Motor neuron (in vitro differentiated cells): ENCODE data around the gene LRMDA. TPM values are rescaled to one million over a fixed set of nuclear protein-coding genes. Genes with fewer than 3 reads are reported as not detected.
"Not testable (repeated sequence)": the region's sequence is repeated elsewhere in the genome, so short reads cannot be mapped to it uniquely, and the experiment has no call there.

ENCODE experiments used
- ATAC-seq, 8 experiments: fragments of 200-7000 bp; cut with Tn5 transposase; replicated peaks in 6 of 8; 2 replicates each; pipeline ENCODE4 v1.8.0; 2021; ENCODE audit warnings: mild to moderate bottlenecking in 8 of 8, moderate library complexity in 8 of 8
- H3K27ac ChIP-seq, 2 donors: fragments of 250-450 bp; sonication (Bioruptor Pico); 2 replicates each; pipeline ENCODE4 v1.9.0; 2021; ENCODE audit warnings: antibody characterized with exemption in 2 of 2, mild to moderate bottlenecking in 2 of 2, moderate library complexity in 1 of 2
- H3K4me1 ChIP-seq, 2 donors: fragments of 250-450 bp; sonication (Bioruptor Pico); replicated peaks in 1 of 2; 2 replicates each; pipeline ENCODE4 v1.6.1; 2021; ENCODE audit warnings: antibody characterized with exemption in 2 of 2, mild to moderate bottlenecking in 2 of 2, moderate library complexity in 1 of 2
- H3K4me3 ChIP-seq, 5 donors: fragments of 250-450 bp; sonication (Bioruptor Pico); 2 replicates each; pipeline ENCODE4 v1.9.0; 2021; ENCODE audit warnings: antibody characterized with exemption in 5 of 5, mild to moderate bottlenecking in 5 of 5, moderate library complexity in 4 of 5
- WGBS, 10 experiments: fragments of 450-650 bp; shearing (Covaris generic); methylation state at CpG; one replicate each; pipeline ENCODE4 v1.0.0; 2022; 5-methylcytosine and 5-hydroxymethylcytosine counted together
- in situ Hi-C, 9 experiments: fragments of 400-800 bp; cut with MboI; loops; one replicate each; pipeline ENCODE4 v1.15.0; 2021; ENCODE audit warnings: low sequenced_read_pairs in 9 of 9, low pct_unique_long_range_greater_than_20kb in 2 of 9; ENCODE audit not compliant: unreplicated experiment in 9 of 9
- total RNA-seq, 8 experiments: library from RNA; unstranded; fragments of 300-600 nt; gene quantifications; 2 replicates each; pipeline versions ENCODE4 v1.2.3 to v1.2.4, GENCODE V29; 2022

The LRMDA gene
- total RNA-seq, 8 experiments from 2014 or later, result 0.85 to 5.4 (median 2.2) TPM; not detected in 1

DNA sequence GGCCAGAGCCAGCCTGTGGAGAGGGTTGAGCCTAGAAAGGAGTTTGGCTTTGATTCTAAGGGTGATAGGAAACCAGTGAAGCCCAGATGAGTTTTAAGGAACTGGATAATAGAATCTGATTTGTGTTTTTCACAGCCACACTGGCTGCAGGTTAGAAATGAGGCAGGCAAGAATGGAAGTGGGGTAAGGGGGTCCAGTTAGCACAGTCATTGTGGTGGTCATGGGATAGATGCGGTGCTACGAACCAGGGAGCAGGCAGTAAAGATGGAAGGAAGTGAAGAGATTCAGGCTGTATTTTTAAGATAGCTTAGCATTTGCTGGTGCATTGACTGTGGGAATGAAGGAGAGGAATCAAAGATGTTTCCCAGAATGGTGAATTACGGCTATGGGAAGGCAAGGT is 322.2 kb downstream of the LRMDA start:
- in situ Hi-C loops, result no loop called here
- Histone ChIP-seq H3K4me3 (no peak overlapping the region), H3K27ac (no peak overlapping the region), H3K4me1 (peaks cover 0 to 2% of the 10 kb centered on the region in 2 donors)
- 57 to 100% (median 95%) methylated on average over 1 to 3 of the region's 3 CpGs; no CpG with 5 or more reads in 1 of the 10 experiments for WGBS, 10 experiments
- no peak for ATAC-seq

DNA sequence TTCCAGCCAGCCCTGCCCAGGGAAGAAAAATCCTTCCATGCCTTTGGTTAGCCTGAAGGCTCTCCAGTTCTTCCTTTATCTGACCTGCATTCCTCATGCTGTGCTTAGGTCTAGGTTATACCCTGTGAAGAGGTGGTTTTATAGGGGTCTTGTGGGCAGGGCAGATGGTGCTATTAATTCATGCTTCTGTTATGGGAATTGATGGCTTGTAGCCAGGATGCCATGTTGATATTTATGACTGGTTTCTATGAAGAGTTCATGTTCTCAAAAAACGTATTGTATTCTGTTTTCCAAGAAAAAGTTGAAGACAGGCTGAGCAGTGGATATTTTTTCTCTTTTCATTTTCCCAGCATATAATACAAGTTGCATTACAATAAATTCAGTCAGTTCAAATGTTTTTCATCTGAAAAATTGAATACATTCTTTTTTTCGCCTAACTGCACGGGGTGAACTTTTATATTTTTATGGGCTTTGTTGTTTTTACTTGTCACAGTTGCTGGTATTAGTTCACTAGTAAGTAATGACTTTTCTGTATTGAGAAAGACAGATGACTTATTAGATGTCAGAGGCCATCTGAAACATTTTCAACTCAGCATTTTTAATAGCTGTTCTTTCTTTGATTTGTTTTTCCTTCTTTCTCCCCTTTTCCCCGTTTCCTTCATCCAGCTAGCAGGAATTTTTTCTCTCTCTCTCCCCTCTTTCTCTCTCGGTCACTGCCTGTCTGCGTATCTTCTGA is 322.8 kb downstream of the LRMDA start:
- Histone ChIP-seq H3K4me1 (peaks cover 2 to 5% of the 10 kb centered on the region in 2 donors), H3K27ac (no peak overlapping the region), H3K4me3 (no peak overlapping the region)
- in situ Hi-C loops, result no loop called here
- peak in 1 of 8 experiments; percentile 48 for ATAC-seq
- 17 to 85% (median 70%) methylated on average over 4 to 6 of the region's 6 CpGs; no CpG with 5 or more reads in 1 of the 10 experiments for WGBS, 10 experiments

DNA sequence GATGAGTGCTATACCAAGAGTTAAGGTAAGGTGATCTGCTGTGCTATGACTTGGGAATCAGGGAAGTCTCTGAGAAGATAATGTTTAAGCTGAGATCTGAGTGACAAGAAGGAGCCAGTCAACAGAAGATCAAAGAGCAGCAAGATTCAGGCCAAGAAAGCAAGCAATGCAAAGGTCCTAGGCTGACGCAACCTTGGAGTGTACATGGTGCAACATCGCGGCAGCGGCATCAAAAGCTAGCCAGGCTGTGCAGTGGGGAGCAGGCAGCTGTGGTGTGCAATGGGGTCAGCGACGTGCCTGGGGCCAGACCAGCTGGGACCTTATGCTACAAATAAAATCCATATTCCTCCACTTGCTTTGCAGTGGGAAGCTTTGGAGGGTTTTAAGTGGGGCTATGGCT is 324.1 kb downstream of the LRMDA start:
- in situ Hi-C loops, result no loop called here
- ATAC-seq, result no peak
- WGBS, 10 experiments, result 90 to 100% methylated on average over 2 to 3 of the region's 6 CpGs; no CpG with 5 or more reads in 8 of the 10 experiments

DNA sequence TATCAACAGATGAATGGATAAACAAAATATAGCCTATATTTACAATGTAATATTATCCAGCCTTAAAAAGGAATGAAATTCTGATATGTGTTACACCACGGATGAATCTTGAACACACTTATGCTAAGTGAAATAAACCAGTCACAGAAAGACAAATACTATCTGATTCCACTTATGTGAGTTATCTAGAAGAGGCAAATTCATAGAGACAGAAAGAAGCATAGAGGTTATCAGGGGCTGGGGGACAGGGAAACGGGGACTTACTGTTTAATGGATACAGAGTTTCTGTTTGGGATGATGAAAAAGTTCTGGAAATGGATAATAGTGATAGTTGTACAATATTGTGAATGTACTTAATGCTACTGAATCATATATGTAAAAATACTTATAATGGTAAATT is 329.9 kb downstream of the LRMDA start:
- WGBS, 10 experiments, result 21 to 100% (median 80%) methylated on average over 1 to 2 of the region's 2 CpGs; no CpG with 5 or more reads in 1 of the 10 experiments

More for the DNA sequence above, 324.1 kb downstream of the LRMDA start:
- Histone ChIP-seq H3K27ac (no peak overlapping the region), H3K4me3 (no peak overlapping the region), H3K4me1 (peaks cover 7 to 16% of the 10 kb centered on the region in 2 donors)

DNA sequence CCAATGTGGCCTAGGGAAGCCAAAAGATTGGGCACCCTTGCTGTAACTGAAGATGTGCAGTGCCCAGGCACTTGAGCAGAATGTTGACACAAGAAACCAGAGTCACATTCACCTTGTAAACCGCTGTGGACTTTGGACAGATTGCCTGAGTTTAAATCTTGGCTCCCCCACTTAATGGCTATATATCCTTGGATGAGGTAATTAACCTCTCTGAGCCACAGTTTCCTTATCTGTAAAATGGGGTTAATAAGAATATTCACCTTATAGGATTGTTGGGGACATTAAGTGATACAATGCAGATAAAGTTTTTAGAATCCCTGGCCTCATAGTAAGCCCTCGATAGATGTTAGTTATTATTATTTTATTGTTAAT is 331.0 kb downstream of the LRMDA start:
- no peak overlapping the region for H3K27ac ChIP-seq
- WGBS, 10 experiments, result 75 to 100% (median 92%) methylated on average over 1 to 2 of the region's 2 CpGs; no CpG with 5 or more reads in 4 of the 10 experiments
- peaks cover 33 to 47% of the 10 kb centered on the region in 2 donors for H3K4me1 ChIP-seq
- in situ Hi-C loops, result no loop called here
- H3K4me3 ChIP-seq, result no peak overlapping the region
- ATAC-seq, result no peak

More for the DNA sequence above, 329.9 kb downstream of the LRMDA start:
- H3K4me3 ChIP-seq, result no peak overlapping the region
- no peak overlapping the region for H3K27ac ChIP-seq
- no peak for ATAC-seq
- H3K4me1 ChIP-seq, result peaks cover 33 to 47% of the 10 kb centered on the region in 2 donors
- in situ Hi-C loops, result no loop called here

DNA sequence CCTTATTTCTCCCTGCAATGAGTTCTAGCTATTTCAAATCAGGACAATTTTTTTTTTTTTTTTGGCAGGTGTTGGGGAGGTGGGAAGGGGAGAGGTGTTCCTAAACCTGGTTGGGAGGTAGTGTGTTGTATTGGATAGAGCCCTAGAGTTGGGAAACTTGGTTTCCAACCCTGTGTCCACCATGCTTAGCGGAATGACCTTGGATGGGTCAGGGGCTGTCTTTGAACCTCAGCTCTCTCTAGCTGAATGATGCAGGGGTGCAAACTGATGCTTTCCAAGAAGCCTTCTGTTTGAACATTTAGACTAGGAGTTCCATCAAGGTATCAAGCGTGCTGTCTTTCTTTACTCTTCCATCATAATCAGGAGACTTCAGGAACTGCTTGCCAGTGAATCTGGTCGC is 332.2 kb downstream of the LRMDA start:
- 50 to 100% (median 89%) methylated on average over 1 to 3 of the region's 3 CpGs; no CpG with 5 or more reads in 2 of the 10 experiments for WGBS, 10 experiments
- H3K4me3 ChIP-seq, result no peak overlapping the region
- no peak for ATAC-seq
- H3K27ac ChIP-seq, result no peak overlapping the region
- in situ Hi-C loops, result no loop called here
- peaks cover 33 to 47% of the 10 kb centered on the region in 2 donors for H3K4me1 ChIP-seq

DNA sequence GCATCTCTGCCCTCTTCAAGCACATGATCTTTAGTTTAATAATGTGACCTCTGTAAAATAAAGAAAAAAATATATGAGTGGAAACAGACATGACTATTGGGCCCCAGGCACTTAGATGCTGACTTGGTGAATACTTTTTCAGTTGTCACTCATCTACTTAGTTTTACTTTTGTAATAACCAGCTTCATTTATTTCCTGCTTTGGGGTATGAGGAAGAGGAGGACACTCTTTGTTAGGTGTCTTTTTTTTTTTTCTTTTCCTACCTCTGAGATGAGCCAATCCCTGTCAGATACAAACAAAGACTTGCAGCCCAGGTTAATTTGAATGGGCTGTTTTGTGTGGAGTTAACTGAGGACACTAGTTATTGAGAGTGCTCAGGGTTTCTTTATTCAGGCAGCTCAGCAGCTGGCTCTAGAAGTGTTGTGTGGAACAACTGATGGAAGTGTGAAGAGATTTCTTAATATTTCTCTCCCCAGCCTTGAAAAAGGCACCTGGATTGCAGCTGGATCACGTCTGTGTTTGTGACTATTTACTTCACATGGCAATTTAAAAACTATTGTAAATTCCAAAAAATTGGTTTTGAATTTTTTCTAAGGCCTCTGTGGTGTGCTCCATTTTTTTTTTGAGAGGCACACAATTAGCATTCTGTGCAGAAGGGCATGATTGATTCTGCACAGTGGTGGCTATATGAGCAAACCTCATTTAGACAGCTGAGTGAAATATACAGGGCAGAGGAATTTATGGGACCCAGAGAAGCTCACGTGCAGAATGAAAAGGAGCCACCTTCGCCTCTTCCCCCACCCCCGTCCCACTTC is 333.8 kb downstream of the LRMDA start:
- H3K4me3 ChIP-seq, result no peak overlapping the region
- ATAC-seq, result peak in 5 of 8 experiments; percentile 34 to 78 (median 75)
- 0 to 73% (median 33%) methylated on average over 1 to 3 of the region's 4 CpGs; no CpG with 5 or more reads in 3 of the 10 experiments for WGBS, 10 experiments
- in situ Hi-C loops, result no loop called here
- no peak overlapping the region for H3K27ac ChIP-seq
- H3K4me1 ChIP-seq, result peaks cover 32 to 35% of the 10 kb centered on the region in 2 donors

DNA sequence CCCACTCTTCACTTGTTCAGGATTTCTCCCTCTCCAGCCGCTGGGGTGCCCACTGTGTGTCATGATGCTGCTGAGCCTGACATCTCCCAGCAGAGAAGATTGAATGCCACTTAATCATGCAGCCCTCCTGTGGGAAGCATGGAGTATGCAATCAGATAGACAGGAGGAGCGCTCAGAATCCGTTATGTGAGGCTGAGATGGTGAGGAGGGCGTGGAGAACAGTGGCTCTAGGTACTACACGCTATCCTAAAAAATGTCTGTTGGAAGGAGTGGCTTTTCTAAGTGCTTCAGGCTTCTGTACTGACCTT is 334.3 kb downstream of the LRMDA start:
- peak in 5 of 8 experiments; percentile 86 to 95 (median 92) for ATAC-seq
- no peak overlapping the region for H3K27ac ChIP-seq
- H3K4me3 ChIP-seq, result no peak overlapping the region
- peaks cover 29% of the 10 kb centered on the region in 2 donors for H3K4me1 ChIP-seq
- in situ Hi-C loops, result no loop called here
- 40 to 100% (median 67%) methylated on average over 1 to 4 of the region's 5 CpGs; no CpG with 5 or more reads in 5 of the 10 experiments for WGBS, 10 experiments

DNA sequence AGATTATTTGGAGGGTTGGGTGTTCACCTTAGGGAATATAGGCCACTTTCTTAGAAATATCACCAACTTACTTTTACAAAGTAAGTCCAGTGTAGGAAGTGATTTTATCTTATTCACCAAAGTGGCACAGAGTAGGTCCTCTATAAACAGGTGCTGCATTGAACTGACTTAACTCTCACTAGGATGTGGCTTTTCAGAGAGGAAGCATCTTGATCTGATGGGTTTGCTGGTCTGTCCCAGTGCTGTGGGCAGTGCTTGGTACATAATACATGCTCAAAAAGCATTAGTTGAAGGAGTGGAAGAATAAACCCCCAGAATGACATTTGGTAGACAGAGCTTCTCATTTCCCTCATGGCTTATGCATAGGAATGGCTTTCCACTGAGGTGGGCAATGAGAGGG is 334.7 kb downstream of the LRMDA start:
- no peak overlapping the region for H3K27ac ChIP-seq
- peaks cover 26 to 32% of the 10 kb centered on the region in 2 donors for H3K4me1 ChIP-seq
- no peak overlapping the region for H3K4me3 ChIP-seq
- ATAC-seq, result no peak
- in situ Hi-C loops, result no loop called here

DNA sequence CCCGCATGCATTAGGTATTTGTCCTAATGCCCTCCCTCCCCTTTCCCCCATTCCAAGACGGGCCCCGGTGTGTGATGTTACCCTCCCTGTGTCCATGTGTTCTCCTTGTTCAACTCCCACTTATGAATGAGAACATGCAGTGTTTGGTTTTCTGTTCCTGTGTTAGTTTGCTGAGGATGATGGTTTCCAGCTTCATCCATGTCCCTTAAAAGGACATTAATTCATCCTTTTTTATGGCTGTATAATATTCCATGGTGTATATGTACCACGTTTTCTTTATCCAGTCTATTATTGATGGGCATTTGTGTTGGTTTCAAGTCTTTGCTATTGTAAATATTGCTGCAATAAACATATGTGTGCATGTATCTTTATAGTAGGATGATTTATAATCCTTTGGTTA is 335.3 kb downstream of the LRMDA start:
- WGBS, 10 experiments, result 40 to 100% (median 74%) methylated on average over 1 to 4 of the region's 4 CpGs; no CpG with 5 or more reads in 4 of the 10 experiments
- in situ Hi-C loops, ATAC-seq, H3K4me3 ChIP-seq, H3K27ac ChIP-seq: not testable (repeated sequence)
- peaks cover 29 to 37% of the 10 kb centered on the region in 2 donors for H3K4me1 ChIP-seq

DNA sequence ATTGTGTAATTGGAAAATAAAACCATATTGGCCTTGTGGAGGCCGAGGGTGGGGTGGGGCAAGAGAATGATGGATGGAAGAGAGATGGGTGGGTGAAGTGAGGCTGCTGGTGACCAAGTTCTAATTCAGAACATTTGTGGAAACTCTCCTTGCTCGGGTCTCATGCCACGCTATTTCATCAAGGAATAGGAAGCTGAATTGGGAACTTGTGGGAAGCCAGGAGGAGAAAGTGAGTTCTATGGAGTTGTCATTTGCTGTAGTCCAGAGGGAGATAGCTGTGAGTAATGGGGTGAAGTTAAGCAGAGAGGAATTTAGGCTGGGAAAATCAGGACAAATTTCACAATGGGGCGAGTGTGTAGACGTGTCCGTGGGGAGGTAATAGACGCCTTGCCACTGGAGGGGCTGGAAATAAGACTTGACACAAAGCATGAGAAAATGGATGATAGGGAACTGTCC is 339.2 kb downstream of the LRMDA start:
- 0 to 100% (median 44%) methylated on average over 1 to 4 of the region's 7 CpGs; no CpG with 5 or more reads in 2 of the 10 experiments for WGBS, 10 experiments
- ATAC-seq, result peak in 3 of 8 experiments; percentile 36 to 67 (median 58)
- no peak overlapping the region for H3K4me3 ChIP-seq
- peaks cover 8 to 16% of the 10 kb centered on the region in 2 donors for H3K4me1 ChIP-seq
- in situ Hi-C loops, result no loop called here
- no peak overlapping the region for H3K27ac ChIP-seq

DNA sequence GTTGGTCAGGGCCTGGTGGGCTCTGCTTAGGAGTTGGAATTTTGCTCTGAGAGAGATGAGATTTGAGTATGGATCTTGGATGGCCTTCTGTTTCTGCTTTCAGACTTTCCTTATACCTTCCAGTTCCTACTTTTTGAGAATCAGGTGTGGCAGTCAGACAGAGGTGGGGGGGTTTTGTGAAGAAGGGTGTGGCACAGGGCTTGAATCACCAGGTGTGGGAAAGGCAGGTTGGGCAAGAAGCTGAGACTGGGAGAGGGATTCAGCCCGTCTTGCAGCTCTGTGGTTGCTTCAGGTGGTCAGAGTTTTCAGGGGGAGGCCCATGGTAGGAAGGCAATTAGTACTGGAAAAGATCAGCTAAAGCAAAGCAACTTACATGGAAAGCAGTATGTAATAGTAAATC is 340.2 kb downstream of the LRMDA start:
- H3K4me3 ChIP-seq, result no peak overlapping the region
- no peak overlapping the region for H3K27ac ChIP-seq
- in situ Hi-C loops, result no loop called here
- WGBS, 10 experiments, result 71 to 100% (median 92%) methylated on average over 1 of the region's 1 CpG; no CpG with 5 or more reads in 6 of the 10 experiments
- no peak for ATAC-seq
- H3K4me1 ChIP-seq, result peaks cover 4 to 11% of the 10 kb centered on the region in 2 donors
